WTC11 (cell line): ENCODE results near the gene CD3E. TPM values are rescaled to one million over a fixed set of nuclear protein-coding genes. Genes with fewer than 3 reads are reported as not detected.

ENCODE experiments used
- ATAC-seq: fragments of 200-7000 bp; cut with Tn5 transposase; 2 replicates; pipeline ENCODE4 v1.10.0; 2021; ENCODE audit warnings: mild to moderate bottlenecking, moderate library complexity
- CTCF ChIA-PET: fragments of 300-600 bp; sonication (Branson Sonifier 250); formaldehyde crosslinking; loops from one replicate; lab custom pipeline; 2021; ENCODE audit warnings: antibody characterized with exemption; lab: Charles Lee
- POLR2A ChIA-PET: fragments of 350-600 bp; sonication (Branson Sonifier 250); formaldehyde crosslinking; loops from one replicate; lab custom pipeline; 2021; ENCODE audit warnings: antibody characterized with exemption; lab: Charles Lee
- DNase-seq: peaks from one replicate; pipeline ENCODE4 v3.0.0; 2021; ENCODE audit warnings: low spot score
- H3K27ac Mint-ChIP-seq: 2 replicates; pipeline ENCODE4 v1.8.0; 2021; ENCODE audit warnings: mixed read lengths
- H3K27me3 Mint-ChIP-seq: 2 replicates; pipeline ENCODE4 v1.8.0; 2021; ENCODE audit warnings: low read depth, mild to moderate bottlenecking, moderate library complexity, mixed read lengths
- H3K36me3 Mint-ChIP-seq: 2 replicates; pipeline ENCODE4 v1.8.0; 2021; ENCODE audit warnings: mixed read lengths
- H3K4me1 Mint-ChIP-seq: 2 replicates; pipeline ENCODE4 v1.8.0; 2022; ENCODE audit warnings: mixed read lengths
- H3K4me3 Mint-ChIP-seq: 2 replicates; pipeline ENCODE4 v1.8.0; 2021; ENCODE audit warnings: mild to moderate bottlenecking, moderate library complexity, mixed read lengths
- H3K9me3 Mint-ChIP-seq: 2 replicates; pipeline ENCODE4 v1.8.0; 2021; ENCODE audit warnings: mixed read lengths
- ATF3 ChIP-seq: sonication (generic); formaldehyde crosslinking; conservative IDR thresholded peaks from 2 replicates; pipeline ENCODE4 v1.8.1; 2022; ENCODE audit warnings: mild to moderate bottlenecking, missing genetic modification reagents
- ATF6 ChIP-seq: sonication (generic); formaldehyde crosslinking; IDR thresholded peaks from 2 replicates; pipeline ENCODE4 v1.8.1; 2023; ENCODE audit warnings: mild to moderate bottlenecking, missing genetic modification reagents
- CTCF ChIP-seq: fragments of 200-600 bp; IDR thresholded peaks from 2 replicates; pipeline ENCODE4 v1.8.0; 2022; ENCODE audit warnings: antibody characterized with exemption
- ERG ChIP-seq: fragments of 250-450 bp; sonication (Bioruptor Pico); IDR thresholded peaks from 2 replicates; pipeline ENCODE4 v1.8.0; 2021; ENCODE audit warnings: mild to moderate bottlenecking
- GRHL2 ChIP-seq: fragments of 250-450 bp; sonication (Bioruptor Pico); IDR thresholded peaks from 2 replicates; pipeline ENCODE4 v1.8.0; 2022; ENCODE audit warnings: mild to moderate bottlenecking, moderate library complexity; ENCODE audit not compliant: insufficient replicate concordance, severe bottlenecking
- HMGXB4 ChIP-seq: sonication (generic); formaldehyde crosslinking; IDR thresholded peaks from 2 replicates; pipeline ENCODE4 v1.8.1; 2023; ENCODE audit warnings: mild to moderate bottlenecking, moderate library complexity, missing genetic modification reagents
- KAT7 ChIP-seq: sonication (generic); formaldehyde crosslinking; IDR thresholded peaks from 2 replicates; pipeline ENCODE4 v1.8.1; 2023; ENCODE audit warnings: missing genetic modification reagents, mild to moderate bottlenecking, borderline replicate concordance
- MAX ChIP-seq: sonication (generic); formaldehyde crosslinking; IDR thresholded peaks from 2 replicates; pipeline ENCODE4 v1.8.0; 2022; ENCODE audit warnings: mild to moderate bottlenecking, missing genetic modification reagents
- MLX ChIP-seq: sonication (generic); formaldehyde crosslinking; IDR thresholded peaks from 2 replicates; pipeline ENCODE4 v1.8.1; 2023; ENCODE audit warnings: mild to moderate bottlenecking, missing genetic modification reagents, moderate library complexity
- NFE2L1 ChIP-seq: sonication (generic); formaldehyde crosslinking; IDR thresholded peaks from 2 replicates; pipeline ENCODE4 v1.8.1; 2023; ENCODE audit warnings: missing genetic modification reagents
- SP1 ChIP-seq: sonication (generic); formaldehyde crosslinking; conservative IDR thresholded peaks from 2 replicates; pipeline ENCODE4 v1.8.1; 2022; ENCODE audit warnings: missing genetic modification reagents
- USF2 ChIP-seq: sonication (generic); formaldehyde crosslinking; IDR thresholded peaks from 2 replicates; pipeline ENCODE4 v1.8.1; 2023; ENCODE audit warnings: mild to moderate bottlenecking, missing genetic modification reagents, moderate library complexity
- ZNF121 ChIP-seq: sonication (generic); formaldehyde crosslinking; IDR thresholded peaks from 2 replicates; pipeline ENCODE4 v1.8.0; 2023; ENCODE audit warnings: missing genetic modification reagents
- ZNF317 ChIP-seq: sonication (generic); formaldehyde crosslinking; IDR thresholded peaks from 2 replicates; pipeline ENCODE4 v1.8.1; 2023; ENCODE audit warnings: low read depth, mild to moderate bottlenecking, moderate library complexity, missing genetic modification reagents, borderline replicate concordance
- total RNA-seq: library from RNA; stranded (reverse); gene quantifications from 3 replicates; pipeline ENCODE4 v1.2.3, GENCODE V29; 2021

CD3E gene
- total RNA-seq, 1 experiment from 2014 or later: 1.0 TPM

GRCh38 chr11:118311518-118311917 is 7.0 kb downstream of the CD3E start:
- peaks cover 24% of the 10 kb centered on the region for H3K4me1 Mint-ChIP-seq

More at GRCh38 chr11:118311518-118311917, 7.0 kb downstream of the CD3E start:
- H3K27me3 Mint-ChIP-seq: peaks cover 16% of the 10 kb centered on the region
- peaks cover 4% of the 10 kb centered on the region for H3K9me3 Mint-ChIP-seq
- ChIA-PET POLR2A (no interaction called here), CTCF (interaction anchor here (1.1 to 2.4 kb wide), 5 partner anchors 12 to 140 kb away, joined by 3 to 14 read pairs (median 7); no protein-coding TSS in a partner anchor)
- no peak for DNase-seq
- no peaks in the 10 kb centered on the region for H3K36me3 Mint-ChIP-seq
- no peak overlapping the region for H3K27ac Mint-ChIP-seq
- no peak overlapping the region for H3K4me3 Mint-ChIP-seq
- no peak for TF ChIP-seq ZNF121
- TF ChIP-seq NFE2L1: no peak
- TF ChIP-seq MLX (CRISPR knock-in tag): no peak
- no peak for TF ChIP-seq CTCF
- TF ChIP-seq ZNF317 (CRISPR knock-in tag): no peak
- no peak for TF ChIP-seq MAX (CRISPR knock-in tag)
- TF ChIP-seq ATF3 (CRISPR knock-in tag): no peak
- no peak for TF ChIP-seq ATF6 (CRISPR knock-in tag)
- TF ChIP-seq HMGXB4: no peak
- no peak for TF ChIP-seq SP1
- no peak for TF ChIP-seq ERG (CRISPR knock-in tag)
- no peak for TF ChIP-seq GRHL2 (CRISPR knock-in tag)
- TF ChIP-seq KAT7 (CRISPR knock-in tag): no peak
- no peak for TF ChIP-seq USF2 (CRISPR knock-in tag)
- ATAC-seq: no peak
